ENCODE data around the gene ATP6V0D1. TPM values are rescaled to one million over a fixed set of nuclear protein-coding genes. Genes with fewer than 3 reads are reported as not detected.

ATP6V0D1 gene
- polyA plus RNA-seq, 3 donors = 354 to 687 (median 631) TPM

GRCh38 chr16:67458121-67458641 is 22.8 kb downstream of the ATP6V0D1 start:
- no peak overlapping the region for H2AFZ ChIP-seq (ENCODE audit: insufficient read depth, low read depth, low read length, poor library complexity, severe bottlenecking)
- H3K4me2 ChIP-seq (replicated peaks; ENCODE audit: extremely low read depth, low read length, poor library complexity, severe bottlenecking) = no peak overlapping the region
- Mint-ChIP-seq H3K4me1 (peaks cover 35% of the 10 kb centered on the region), H3K27me3 (ENCODE audit: low read depth in 3 of 3) (no peaks in the 10 kb centered on the region), H3K36me3 (peaks cover 47 to 84% of the 10 kb centered on the region in 2 donors), H3K4me3 (no peak overlapping the region), H3K9me3 (peaks cover 0 to 2% (median 0%) of the 10 kb centered on the region in 7 donors), H3K27ac (peak overlapping the region in 2 of 7 donors; percentile 48 to 54)
- H3K9me3 ChIP-seq (replicated peaks in 1 of 2; ENCODE audit: control insufficient read depth in 1 of 2, insufficient read depth in 1 of 2, low read length in 2 of 2) = no peaks in the 10 kb centered on the region
- H3K9ac ChIP-seq (ENCODE audit: insufficient read depth, low read length, poor library complexity, severe bottlenecking) = no peak overlapping the region
- intact Hi-C loops (cut with micrococcal nuclease) = no loop called here
- peaks cover 10 to 22% of the 10 kb centered on the region in 2 donors for H3K4me1 ChIP-seq (ENCODE audit: control insufficient read depth in 1 of 2, insufficient read depth in 2 of 2, low read length in 2 of 2)
- peaks cover 70 to 93% of the 10 kb centered on the region in 2 donors for H3K36me3 ChIP-seq (replicated peaks in 1 of 2; ENCODE audit: control insufficient read depth in 1 of 2, insufficient read depth in 2 of 2, low read length in 2 of 2)
- H4K20me1 ChIP-seq (ENCODE audit: insufficient read depth, low read length) = peaks cover 100% of the 10 kb centered on the region
- no peak for DNase-seq
- H3K27me3 ChIP-seq (ENCODE audit: control insufficient read depth in 2 of 2, insufficient read depth in 2 of 2, low read length in 2 of 2) = no peaks in the 10 kb centered on the region
- 93% methylated on average over 5 of the region's 6 CpGs for WGBS (ENCODE audit: insufficient coverage)
- H3K4me3 ChIP-seq (replicated peaks in 1 of 3; ENCODE audit: low read depth in 2 of 3, low read length in 3 of 3) = no peak overlapping the region
- peak overlapping the region in 1 of 2 donors; percentile 2 for H3K27ac ChIP-seq (ENCODE audit: low read depth in 1 of 2, low read length in 2 of 2)
- TF ChIP-seq CTCF (IDR thresholded peaks at IDR 0.05) = no peak
- H3K79me2 ChIP-seq (ENCODE audit: insufficient read depth, low read length) = peaks cover 100% of the 10 kb centered on the region

DNA sequence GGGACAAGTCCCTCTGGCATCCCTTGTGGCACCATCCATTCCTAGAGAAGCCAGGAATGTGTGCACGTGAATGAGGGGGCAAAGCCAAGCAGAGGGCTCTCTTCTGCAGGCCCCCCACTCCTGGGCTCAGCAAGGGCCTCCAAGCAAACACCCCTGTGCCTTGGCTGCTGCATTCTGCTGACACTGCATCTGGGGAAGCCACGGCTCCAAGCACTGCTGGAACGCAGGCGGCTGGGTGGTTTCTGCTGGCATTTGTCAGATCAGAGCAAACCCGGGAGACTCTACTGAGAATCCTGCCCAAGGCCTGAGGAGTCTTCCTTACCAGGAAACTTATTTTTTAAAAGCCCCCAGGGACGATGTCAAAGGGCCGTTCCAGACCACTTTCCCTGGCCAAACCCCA is 23.3 kb downstream of the ATP6V0D1 start:
- H3K27ac ChIP-seq (ENCODE audit: low read depth in 1 of 2, low read length in 2 of 2) = peak overlapping the region in 1 of 2 donors; percentile 18
- intact Hi-C loops (cut with micrococcal nuclease) = no loop called here
- Mint-ChIP-seq H3K27me3 (ENCODE audit: low read depth in 3 of 3) (no peaks in the 10 kb centered on the region), H3K4me3 (no peak overlapping the region), H3K27ac (no peak overlapping the region), H3K9me3 (peaks cover 0 to 2% (median 0%) of the 10 kb centered on the region in 7 donors), H3K4me1 (peaks cover 32% of the 10 kb centered on the region), H3K36me3 (peaks cover 51 to 84% of the 10 kb centered on the region in 2 donors)
- no peaks in the 10 kb centered on the region for H3K27me3 ChIP-seq (ENCODE audit: control insufficient read depth in 2 of 2, insufficient read depth in 2 of 2, low read length in 2 of 2)
- peaks cover 100% of the 10 kb centered on the region for H3K79me2 ChIP-seq (ENCODE audit: insufficient read depth, low read length)
- H3K4me3 ChIP-seq (replicated peaks in 1 of 3; ENCODE audit: low read depth in 2 of 3, low read length in 3 of 3) = no peak overlapping the region
- DNase-seq = no peak
- peaks cover 73 to 93% of the 10 kb centered on the region in 2 donors for H3K36me3 ChIP-seq (replicated peaks in 1 of 2; ENCODE audit: control insufficient read depth in 1 of 2, insufficient read depth in 2 of 2, low read length in 2 of 2)
- H3K9ac ChIP-seq (ENCODE audit: insufficient read depth, low read length, poor library complexity, severe bottlenecking) = no peak overlapping the region
- H4K20me1 ChIP-seq (ENCODE audit: insufficient read depth, low read length) = peaks cover 100% of the 10 kb centered on the region
- H2AFZ ChIP-seq (ENCODE audit: insufficient read depth, low read depth, low read length, poor library complexity, severe bottlenecking) = no peak overlapping the region
- H3K9me3 ChIP-seq (replicated peaks in 1 of 2; ENCODE audit: control insufficient read depth in 1 of 2, insufficient read depth in 1 of 2, low read length in 2 of 2) = no peaks in the 10 kb centered on the region
- H3K4me1 ChIP-seq (ENCODE audit: control insufficient read depth in 1 of 2, insufficient read depth in 2 of 2, low read length in 2 of 2) = peaks cover 10 to 22% of the 10 kb centered on the region in 2 donors
- no peak overlapping the region for H3K4me2 ChIP-seq (replicated peaks; ENCODE audit: extremely low read depth, low read length, poor library complexity, severe bottlenecking)
- 100% methylated on average over 6 of the region's 7 CpGs for WGBS (ENCODE audit: insufficient coverage)
- TF ChIP-seq CTCF (IDR thresholded peaks at IDR 0.05) = no peak
